Measurements from ENCODE around the gene GAREM1.
"Not testable (repeated sequence)": the region's sequence is repeated elsewhere in the genome, so short reads cannot be mapped to it uniquely, and the experiment has no call there.

GAREM1 gene

DNA sequence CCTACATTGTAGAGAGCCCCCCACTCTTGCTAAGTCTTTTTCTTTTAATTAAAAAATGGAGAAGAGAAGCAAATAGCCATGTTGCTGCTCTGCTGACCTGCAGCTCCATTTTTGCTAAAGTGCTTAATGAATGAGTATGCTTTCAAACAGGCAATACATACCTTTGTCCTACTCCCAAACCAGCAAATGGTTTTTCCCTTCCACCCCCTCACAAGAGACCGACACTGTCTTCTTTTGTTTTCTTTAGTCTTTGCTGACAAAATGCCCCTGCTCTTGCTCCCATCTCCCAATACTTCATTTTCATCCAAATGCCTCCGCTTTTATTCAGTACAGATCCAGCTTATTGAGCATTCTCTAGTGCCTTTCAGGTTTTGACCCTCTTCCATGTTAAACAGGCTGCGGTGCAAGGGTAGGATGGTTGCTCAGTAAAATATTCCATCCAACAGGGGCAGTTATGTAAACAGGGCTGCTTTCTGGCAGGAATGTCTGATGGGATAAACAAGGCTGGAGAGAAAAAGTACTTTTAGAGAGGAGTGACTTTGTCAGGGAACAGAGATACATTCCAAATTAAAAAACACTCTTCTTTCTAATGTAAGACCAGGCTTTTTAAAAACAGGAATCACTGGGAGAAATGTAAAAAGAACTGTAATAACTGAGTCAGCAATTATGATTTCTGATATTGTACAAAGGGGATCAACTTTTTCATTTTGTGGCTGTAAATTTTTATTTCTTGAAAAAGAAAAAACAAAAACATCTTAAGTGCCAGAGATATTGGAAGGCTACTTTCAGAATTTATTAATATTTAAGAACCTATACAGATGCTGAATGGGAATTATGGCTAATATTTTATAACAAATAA, 144.0 kb downstream of the GAREM1 start:
- DNase-seq (ENCODE audit: low read depth) = no peak

DNA sequence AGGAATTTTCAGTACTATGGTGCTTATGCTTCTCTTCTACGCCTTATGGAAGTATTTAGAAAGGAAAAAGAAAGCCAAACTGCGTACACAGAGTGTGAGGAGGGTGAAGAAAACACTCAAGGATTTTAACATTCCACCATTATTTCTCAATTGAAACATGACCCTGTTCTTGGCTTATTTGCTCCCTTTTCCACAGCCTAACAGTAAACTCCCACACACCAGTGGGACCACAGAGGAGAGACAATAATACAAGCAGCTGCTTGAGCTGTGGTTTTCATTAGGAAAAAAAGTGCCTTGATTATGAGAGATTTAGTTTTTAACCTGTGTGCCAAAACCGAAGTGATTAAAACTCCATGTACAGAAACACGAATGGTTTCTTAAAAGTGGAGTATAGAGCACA, 146.5 kb downstream of the GAREM1 start:
- DNase-seq (ENCODE audit: low read depth) = no peak

DNA sequence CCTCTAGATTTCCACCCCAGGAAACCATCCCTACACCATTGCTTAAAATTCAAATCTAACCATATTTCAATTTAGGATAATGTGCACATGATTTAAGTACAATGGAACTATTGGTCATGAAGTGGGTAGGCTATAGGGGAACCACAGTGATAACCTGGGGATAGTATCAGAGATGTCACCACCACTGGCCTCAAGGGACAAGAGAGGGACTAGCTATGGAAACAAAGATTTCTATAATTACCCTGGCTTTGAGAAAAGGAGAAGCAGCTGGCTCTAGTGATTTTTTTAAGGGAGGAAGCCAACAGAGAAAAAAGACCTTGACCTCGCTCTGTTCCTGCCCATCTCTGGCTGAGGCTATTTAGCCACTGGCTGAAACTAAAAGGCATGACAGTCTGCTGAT, 148.9 kb downstream of the GAREM1 start:
- no peak for DNase-seq (ENCODE audit: low read depth)

DNA sequence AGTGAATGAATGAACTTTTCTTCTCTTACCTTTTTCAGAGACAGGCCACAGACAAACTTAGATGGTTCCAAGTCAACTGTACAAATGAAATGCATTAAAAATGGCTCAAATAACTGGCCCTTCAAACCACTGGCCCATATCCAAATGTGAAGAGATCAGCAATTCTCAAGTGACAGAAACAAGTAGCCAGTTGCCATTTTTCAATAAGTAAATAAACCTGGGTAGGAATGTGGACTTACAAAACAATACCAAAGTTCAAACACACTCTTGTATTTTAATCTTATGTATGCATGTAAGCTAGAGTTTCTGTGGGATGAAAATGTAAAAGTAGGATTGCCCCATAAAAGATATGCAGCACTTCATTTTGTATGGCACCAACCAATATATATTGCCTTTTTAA, 151.6 kb downstream of the GAREM1 start:
- no peak for DNase-seq (ENCODE audit: low read depth)

DNA sequence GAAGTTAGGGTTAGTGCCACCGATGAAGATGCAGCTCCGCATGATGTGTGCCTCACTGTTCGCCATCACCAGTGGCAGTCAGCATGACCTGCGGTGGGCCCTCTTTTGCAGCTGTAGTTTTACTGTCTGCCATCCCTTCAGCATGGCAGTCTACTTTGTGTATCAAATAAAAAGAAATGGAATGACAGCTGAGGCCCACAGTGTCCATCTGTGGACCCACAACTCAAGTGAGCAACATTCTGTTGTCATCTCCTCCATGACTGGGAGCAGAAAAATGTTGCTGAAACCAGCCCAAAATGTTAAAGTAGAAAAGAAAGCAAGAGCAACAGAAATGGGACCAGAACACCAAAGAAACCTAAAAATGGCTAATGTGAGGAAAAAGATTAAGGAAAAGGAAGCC, 152.1 kb downstream of the GAREM1 start:
- DNase-seq (ENCODE audit: low read depth) = no peak

DNA sequence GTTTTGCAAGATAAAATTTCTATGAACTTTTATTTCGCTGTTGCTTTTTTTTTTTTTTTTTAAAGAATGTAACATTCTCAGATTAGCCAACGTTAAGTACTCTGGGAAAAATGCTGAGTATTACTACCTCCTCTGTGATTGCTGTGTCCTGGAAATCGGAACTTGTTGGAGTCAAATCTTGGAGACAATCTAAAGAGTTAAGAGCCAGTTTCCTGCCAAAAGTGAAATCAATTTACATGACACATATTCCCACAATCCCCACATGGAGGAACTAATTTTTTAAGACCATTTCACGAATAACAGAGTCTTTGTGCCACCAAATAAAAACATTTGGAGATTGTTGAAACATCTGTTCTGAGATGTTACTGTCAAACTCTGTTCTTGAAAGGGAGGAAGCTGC, 153.0 kb downstream of the GAREM1 start:
- DNase-seq (ENCODE audit: low read depth) = no peak

DNA sequence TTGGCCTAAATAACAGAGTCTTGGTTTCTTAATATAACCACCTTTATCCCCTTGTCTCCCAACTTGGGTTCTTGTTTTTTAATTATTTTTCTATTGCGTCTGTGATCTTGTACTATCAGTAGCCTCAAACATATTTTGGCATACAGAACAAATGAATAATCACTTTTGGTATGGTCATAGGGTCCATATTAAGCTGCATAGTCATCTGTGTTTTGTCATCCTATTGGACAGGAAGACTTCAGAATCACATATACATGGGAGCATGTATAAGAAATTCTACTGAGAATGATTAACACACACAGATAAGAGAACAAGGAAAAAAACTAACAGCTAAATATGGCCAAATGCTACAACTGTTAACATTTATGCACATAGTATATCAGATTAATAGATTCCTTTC, 154.8 kb downstream of the GAREM1 start:
- DNase-seq (ENCODE audit: low read depth) = no peak

DNA sequence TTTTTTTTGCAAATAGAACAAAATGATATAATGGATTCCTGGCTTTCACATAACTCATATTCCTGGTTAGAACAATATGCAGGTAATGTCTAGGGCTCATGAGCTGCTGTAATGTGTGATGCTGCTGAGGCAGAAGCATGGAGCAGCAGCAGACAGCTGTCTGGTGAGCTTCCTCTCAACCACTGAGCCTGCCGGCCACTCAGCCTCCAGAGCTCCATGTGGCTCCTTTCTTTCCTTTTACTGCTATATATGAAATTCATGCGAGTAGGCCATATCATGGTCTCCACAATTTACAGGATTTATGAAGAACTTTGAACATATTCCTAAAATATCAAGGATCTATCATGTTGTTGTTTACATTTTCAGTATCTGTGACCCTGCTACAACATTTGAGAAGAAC, 159.9 kb downstream of the GAREM1 start:
- no peak for DNase-seq (ENCODE audit: low read depth)

DNA sequence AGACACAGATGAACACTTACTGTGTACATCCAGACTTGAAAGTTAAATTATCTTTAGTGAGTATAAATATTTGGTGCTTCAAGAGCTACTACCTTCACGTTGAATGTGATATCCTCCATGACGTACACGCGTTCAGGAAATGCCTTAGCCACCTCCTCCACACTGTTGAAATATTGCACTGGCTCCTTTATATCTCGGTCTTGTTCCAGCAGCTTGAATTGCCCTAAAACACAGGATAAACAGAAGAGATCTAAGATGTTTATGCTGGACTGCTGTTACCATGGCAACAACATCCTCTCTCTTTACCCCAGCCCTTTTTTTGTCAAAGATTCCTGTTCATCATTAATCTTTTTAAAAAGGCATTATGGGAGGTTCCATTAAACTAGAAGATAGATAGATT, 160.6 kb downstream of the GAREM1 start:
- DNase-seq (ENCODE audit: low read depth) = no peak

DNA sequence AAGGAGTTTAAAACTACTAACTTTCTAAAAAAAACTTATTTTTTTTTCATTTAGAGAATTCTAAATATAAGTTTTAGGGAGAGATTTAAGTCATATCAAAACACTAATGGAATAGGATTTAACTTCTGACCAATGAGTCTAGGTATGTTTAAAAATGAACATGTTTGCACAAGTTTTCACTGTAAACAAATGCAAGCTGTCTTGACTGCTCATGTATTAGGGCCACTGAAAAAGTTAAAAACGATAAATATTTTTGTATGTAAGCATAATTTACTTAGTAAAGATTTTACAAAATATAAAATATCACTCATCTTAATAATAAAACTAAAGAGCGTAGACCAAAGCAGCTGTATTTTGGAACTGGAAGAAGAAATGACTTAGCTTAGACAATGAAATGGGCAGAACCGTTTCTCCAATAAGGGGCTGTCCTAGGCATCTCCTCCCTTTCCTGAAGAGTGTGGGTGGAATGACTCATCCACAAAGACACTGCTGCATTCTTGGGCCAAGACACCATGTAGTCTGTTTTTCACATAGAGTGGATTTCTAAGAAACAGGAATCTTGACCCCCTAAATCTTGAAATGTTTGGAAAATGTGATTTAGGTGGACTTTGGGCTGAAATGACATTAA, 162.1 kb downstream of the GAREM1 start:
- no peak for DNase-seq (ENCODE audit: low read depth)

DNA sequence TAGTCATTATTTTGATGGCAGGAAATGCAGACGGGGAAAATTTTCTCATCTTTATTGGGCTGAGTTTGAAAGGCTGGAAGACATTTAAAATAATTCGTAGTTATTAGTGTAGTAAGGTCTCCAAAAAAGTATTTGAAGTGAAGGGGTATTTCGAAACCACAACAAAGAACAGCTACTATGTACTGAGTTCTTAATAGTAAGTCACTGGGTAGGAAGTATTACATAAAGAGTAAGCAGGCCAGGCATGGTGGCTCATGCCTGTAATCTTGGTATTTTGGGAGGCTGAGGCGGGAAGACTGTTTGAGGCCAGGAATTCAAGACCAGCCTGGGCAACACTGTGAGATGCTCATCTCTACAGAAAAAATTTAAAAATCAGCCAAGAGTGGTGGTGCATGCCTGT, 167.3 kb downstream of the GAREM1 start:
- no peak for DNase-seq (ENCODE audit: low read depth)

DNA sequence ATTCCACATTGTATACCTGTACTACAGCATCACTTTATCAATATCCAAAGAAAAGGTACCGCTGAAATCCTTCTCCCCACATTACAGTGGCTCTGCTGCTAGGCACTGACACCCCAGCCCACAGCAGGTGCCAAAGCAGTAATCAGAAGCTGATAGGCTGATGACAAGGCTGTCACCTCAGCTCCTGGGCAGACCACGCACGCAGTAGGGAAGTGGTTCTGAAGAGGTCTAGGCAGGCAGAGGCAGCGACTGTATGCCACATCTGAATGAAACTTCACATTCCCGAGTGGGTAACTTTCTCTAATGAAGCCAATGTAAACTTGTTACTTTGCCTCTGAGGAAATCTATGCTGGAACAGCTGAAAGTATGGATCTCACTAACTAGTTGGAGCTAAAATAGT, 167.9 kb downstream of the GAREM1 start:
- no peak for DNase-seq (ENCODE audit: low read depth)

DNA sequence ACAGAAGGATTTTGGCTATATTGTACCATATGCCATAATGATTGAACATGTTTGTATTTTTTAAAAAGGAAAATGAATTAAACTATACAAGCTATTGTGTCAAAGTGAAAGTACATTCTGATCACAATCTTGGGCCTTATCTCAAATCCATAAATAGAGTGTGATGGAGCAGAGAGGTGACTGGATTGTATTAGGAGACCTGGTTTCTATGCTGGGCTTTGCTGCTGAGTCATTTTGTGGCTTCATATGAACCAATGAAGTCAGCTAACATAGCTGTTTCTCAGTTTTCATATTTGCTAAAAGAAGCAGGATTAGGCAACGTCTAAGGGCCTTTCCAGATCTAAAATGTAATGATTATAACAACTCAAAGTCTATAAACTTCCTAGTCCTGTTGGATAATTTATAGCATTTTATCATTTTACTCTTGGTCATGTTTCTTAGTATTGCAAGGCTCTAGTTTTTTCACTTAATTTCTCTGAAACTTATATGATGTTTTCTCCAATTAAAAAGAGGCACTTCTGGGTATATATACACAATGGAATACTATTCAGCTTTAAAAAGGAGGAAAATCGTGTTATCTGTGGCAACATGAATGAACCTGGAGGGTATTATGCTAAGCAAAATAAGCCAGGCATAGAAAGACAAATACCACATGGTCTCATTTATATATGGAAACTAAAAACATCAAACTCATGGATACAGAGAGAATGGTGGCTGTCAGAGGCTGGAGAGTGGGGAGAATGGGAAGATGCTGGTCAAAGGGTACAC, 168.5 kb downstream of the GAREM1 start:
- DNase-seq (ENCODE audit: low read depth) = no peak

DNA sequence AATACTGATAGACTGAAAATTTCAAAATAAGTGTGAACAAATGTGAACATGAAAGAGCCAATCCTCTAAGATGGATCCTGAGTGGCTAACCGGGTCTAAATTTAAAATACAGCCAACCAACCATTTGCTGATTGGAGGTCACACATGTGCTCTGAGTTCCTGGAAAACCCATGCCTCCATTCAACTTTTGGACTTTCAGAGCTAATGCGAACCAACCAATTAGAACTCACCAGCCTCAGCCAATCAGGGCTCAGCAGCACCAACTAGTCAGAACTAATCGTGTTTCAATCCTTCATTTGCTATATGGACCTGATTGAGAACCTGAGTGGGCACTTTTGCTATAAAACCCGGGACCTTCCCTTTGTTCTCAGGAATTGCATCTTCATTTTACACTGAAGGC, 169.3 kb downstream of the GAREM1 start:
- DNase-seq (ENCODE audit: low read depth) = no peak

DNA sequence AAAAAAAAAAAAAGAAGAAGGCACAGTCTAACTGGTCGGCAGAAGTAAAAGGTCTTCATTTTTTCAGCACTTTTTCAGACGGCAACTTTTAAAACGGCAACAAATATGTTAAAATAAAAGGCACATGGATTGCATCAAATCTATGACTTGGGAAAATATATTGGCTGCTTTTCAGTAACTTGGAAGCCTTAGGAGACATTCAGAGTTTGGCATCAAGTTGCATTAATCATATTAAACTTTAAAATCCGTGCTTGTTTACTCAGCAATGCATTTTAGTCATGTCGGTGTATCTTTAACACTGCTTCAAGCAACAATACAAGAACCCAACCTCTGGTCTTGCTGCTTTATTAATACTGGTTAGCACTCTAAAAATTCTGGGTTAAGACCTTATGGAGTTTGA, 169.8 kb downstream of the GAREM1 start:
- no peak for DNase-seq (ENCODE audit: low read depth)

DNA sequence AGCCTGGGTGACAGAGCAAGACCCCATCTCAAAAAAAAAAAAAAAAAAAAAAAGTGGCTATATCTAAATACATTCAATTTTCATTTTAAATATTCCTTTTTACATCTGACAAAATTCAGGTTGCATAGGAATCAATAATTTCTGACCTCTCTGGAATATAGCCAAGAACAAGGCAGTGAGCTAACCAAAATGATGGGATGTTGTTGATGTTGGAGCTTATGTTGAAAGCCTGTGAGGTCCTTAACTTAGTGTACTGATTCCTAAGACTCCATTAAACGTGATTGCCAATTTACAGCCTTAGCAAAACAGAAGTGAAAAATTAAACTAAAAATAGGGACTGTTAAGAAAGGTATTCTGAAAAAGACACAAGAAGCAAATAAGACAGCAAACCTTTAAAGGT, 171.2 kb downstream of the GAREM1 start:
- no peak for DNase-seq (ENCODE audit: low read depth)

DNA sequence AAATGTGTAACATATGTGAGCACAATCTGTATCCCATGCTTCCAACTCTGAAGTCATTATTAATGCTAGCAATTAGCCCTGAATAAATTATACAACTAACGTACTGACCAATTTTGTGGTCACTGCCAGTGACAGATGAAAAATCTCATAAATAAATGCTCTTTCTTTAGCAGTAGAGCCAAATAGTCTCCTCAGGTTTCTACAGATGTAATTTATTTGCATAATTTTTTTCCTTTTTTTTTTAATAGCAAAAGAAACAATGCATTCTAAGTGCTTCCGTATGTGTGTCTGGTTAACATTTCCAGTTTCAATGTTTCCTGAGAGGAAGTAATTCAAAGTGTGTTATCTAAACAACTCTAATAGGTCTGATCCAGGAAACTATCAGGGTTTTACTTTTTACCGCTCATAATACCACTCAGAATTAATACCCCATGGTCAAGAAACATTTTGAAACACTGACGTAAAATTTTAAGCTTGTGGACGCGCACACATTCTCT, 172.5 kb downstream of the GAREM1 start:
- no peak for DNase-seq (ENCODE audit: low read depth)

DNA sequence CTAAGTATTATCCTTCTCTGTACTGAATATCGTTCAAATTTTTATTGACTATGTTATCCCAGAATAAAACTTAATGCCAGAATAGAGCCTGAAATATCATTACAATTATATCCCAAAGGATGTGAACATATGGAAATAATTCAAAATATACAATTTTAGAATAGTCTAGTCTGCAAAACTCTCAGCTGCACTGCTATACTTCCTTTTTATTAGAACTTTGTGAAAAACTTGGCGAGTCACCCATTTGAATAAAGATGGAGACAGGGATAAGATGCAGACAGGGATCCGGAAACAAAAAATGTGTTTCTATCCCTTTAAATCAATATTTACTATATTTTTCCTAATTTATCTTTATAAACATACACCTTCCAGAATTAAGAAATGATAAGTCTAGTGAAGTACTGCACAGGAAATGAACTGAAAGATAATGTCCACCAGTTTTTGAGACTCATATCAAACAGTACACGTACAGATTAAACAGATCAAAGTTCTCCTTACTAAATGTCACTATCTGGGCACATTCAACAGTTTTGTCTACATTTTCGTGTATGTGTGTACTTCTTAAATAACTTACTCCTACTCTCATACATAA, 173.0 kb downstream of the GAREM1 start:
- no peak for DNase-seq (ENCODE audit: low read depth)

DNA sequence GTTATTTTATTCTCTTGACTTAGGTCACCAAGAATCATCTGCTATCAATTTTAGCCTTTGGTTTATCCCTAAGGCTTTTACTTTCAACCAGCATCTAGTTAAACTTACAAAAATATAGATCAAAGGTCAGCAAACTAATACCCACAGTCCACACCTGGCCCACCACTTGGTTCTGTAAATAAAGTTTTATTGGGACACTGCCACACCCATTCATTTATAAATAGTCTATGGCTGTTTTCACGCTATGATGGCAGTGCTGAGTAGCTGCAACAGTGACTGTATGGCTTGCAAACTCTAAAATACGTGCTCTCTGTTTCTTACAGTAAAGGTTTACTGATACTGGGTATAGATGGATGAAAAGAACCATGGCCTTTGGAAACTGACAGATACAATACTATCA, 173.8 kb downstream of the GAREM1 start:
- no peak for DNase-seq (ENCODE audit: low read depth)

DNA sequence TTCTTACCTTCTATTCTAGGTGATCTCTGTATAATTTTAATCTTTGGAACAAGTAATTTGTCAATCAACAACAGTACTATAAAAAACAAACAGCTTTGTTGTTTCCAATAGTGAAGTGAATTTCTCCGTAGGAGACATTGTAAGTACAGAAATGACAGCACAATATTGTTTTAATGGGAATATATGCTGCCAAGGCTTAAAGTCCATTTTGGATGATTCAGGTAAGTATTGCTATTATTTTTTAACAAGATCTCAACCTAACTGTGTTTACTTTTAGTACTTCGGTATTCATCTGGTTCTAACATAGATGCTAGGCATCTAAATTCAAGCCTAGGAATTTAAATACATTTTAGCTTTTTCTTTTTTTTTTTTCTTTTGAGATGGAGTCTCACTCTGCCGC, 175.1 kb downstream of the GAREM1 start:
- DNase-seq (ENCODE audit: low read depth) = no peak

DNA sequence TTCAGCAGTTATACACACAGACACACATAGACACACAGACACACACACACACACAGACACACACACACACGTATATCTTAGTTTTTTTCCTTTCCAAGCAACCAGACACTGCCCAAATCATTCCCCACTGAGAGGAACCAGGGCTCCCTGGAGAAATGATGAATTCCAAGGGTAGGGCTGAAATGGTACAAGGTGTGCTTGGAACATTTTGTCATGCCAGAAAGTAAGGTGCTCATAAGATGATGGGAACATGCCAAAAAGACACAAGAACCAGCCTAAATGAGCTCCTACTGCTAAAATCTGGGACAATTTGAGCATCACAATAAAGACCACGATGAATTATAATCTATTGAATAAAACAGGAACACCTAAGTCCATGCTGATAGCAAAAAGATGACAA, 177.6 kb downstream of the GAREM1 start:
- DNase-seq (ENCODE audit: low read depth) = no peak

DNA sequence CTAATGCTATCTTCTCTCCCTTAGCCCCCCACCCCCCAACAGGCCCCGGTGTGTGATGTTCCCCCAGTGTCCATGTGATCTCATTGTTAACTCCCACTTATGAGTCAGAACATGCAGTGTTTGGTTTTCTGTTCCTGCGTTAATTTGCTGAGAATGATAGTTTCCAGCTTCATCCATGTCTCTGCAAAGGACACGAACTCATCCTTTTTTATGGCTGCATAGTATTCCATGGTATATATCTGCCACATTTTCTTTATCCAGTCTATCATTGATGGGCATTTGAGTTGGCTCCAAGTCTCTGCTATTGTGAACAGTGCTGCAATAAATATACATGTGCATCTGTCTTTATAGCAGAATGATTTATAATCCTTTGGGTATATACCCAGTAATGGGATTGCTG, 179.1 kb downstream of the GAREM1 start:
- not testable (repeated sequence) for DNase-seq (ENCODE audit: low read depth)

DNA sequence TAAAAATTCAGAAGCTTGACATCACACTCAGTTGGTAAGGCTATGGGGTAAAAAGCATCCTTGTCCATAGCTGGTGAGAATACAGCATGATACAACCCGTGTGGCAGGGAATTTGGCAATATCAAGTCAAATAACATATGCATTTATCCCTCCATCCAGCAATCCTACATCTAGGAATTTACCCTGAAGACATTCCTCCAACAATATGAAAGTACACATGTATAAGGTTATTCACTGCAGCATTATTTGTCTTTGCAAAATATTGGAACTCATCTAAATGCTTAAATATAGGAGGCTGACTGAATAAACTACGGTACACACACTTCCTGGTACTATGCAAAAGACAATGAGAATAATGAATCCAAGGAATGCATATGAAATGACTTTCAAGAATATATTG, 179.9 kb downstream of the GAREM1 start:
- DNase-seq (ENCODE audit: low read depth) = no peak
